ENCODE measurements around the gene DIRAS1.

The DIRAS1 gene

GRCh38 chr19:2720777-2721569 lies at the start of gene DIRAS1:
TSS of gene DIRAS1 (minus strand) at chr19:2721372. CDS start at chr19:2717806, 3,566 bp downstream.
- no peak for DNase-seq

- DNase-seq: no peak
Measured at GRCh38 chr19:2770055-2771013, 49.2 kb upstream of the DIRAS1 start.

GRCh38 chr19:2769218-2769617 lies 48.0 kb upstream of the DIRAS1 start:
- no peak for DNase-seq

GRCh38 chr19:2768365-2769132 lies 47.4 kb upstream of the DIRAS1 start:
- DNase-seq: no peak

- no peak for DNase-seq
Measured at GRCh38 chr19:2767688-2768087, 46.5 kb upstream of the DIRAS1 start.

GRCh38 chr19:2766594-2767372 lies 45.6 kb upstream of the DIRAS1 start:
- no peak for DNase-seq

- DNase-seq: no peak
Measured at GRCh38 chr19:2765376-2765775, 44.2 kb upstream of the DIRAS1 start.

GRCh38 chr19:2764945-2765344 lies 43.8 kb upstream of the DIRAS1 start:
- no peak for DNase-seq

- DNase-seq: no peak
Measured at GRCh38 chr19:2763687-2764086, 42.5 kb upstream of the DIRAS1 start.

GRCh38 chr19:2762783-2763496 lies 41.8 kb upstream of the DIRAS1 start:
- DNase-seq: no peak

GRCh38 chr19:2761876-2762782 lies 41.0 kb upstream of the DIRAS1 start:
- no peak for DNase-seq

GRCh38 chr19:2761309-2761677 lies 40.1 kb upstream of the DIRAS1 start:
- DNase-seq: no peak

GRCh38 chr19:2759965-2760364 lies 38.8 kb upstream of the DIRAS1 start:
- DNase-seq: no peak

GRCh38 chr19:2759362-2759761 lies 38.2 kb upstream of the DIRAS1 start:
- DNase-seq: no peak

GRCh38 chr19:2758601-2759313 lies 37.6 kb upstream of the DIRAS1 start:
- DNase-seq: no peak

GRCh38 chr19:2756921-2757881 lies 36.0 kb upstream of the DIRAS1 start:
- DNase-seq: no peak

GRCh38 chr19:2756477-2756876 lies 35.3 kb upstream of the DIRAS1 start:
- no peak for DNase-seq

GRCh38 chr19:2755811-2756210 lies 34.6 kb upstream of the DIRAS1 start:
- DNase-seq: no peak

- no peak for DNase-seq
Measured at GRCh38 chr19:2755448-2755705, 34.2 kb upstream of the DIRAS1 start.
